Progenitor cell of endocrine pancreas (in vitro differentiated cells): ENCODE results near the gene MTCL1. TPM values are rescaled to one million over a fixed set of nuclear protein-coding genes. Genes with fewer than 3 reads are reported as not detected.

Source experiments
- DNase-seq: peaks from one replicate; pipeline ENCODE4 v3.0.0; 2021; ENCODE audit warnings: low spot score; ENCODE audit not compliant: unreplicated experiment
- H3K27ac Mint-ChIP-seq: 2 replicates; pipeline ENCODE4 v1.8.0; 2021; ENCODE audit warnings: mild to moderate bottlenecking, moderate library complexity, mixed read lengths
- H3K27me3 Mint-ChIP-seq: 2 replicates; pipeline ENCODE4 v1.8.0; 2021; ENCODE audit warnings: mixed read lengths
- H3K36me3 Mint-ChIP-seq: 2 replicates; pipeline ENCODE4 v1.8.0; 2022; ENCODE audit warnings: mixed read lengths; ENCODE audit not compliant: insufficient read depth
- H3K4me1 Mint-ChIP-seq: 2 replicates; pipeline ENCODE4 v1.8.0; 2021; ENCODE audit warnings: low read depth, mixed read lengths
- H3K4me3 Mint-ChIP-seq: 2 replicates; pipeline ENCODE4 v1.8.0; 2021; ENCODE audit warnings: low read depth, mild to moderate bottlenecking, moderate library complexity, mixed read lengths
- H3K9me3 Mint-ChIP-seq: 2 replicates; pipeline ENCODE4 v1.8.0; 2021; ENCODE audit warnings: low read depth, mixed read lengths
- total RNA-seq: library from RNA; stranded (reverse); gene quantifications from 2 replicates; pipeline ENCODE4 v1.2.1, GENCODE V29; 2021
- TF ChIP-seq, protein P1 (sequence below): fragments of 200-600 bp; sonication (generic); IDR thresholded peaks from one replicate; pipeline ENCODE4 v1.5.0; 2021; ENCODE audit warnings: antibody characterized with exemption, mild to moderate bottlenecking; ENCODE audit not compliant: unreplicated experiment

The MTCL1 gene
- total RNA-seq, 1 donor from 2014 or later: 81.5 TPM

DNA sequence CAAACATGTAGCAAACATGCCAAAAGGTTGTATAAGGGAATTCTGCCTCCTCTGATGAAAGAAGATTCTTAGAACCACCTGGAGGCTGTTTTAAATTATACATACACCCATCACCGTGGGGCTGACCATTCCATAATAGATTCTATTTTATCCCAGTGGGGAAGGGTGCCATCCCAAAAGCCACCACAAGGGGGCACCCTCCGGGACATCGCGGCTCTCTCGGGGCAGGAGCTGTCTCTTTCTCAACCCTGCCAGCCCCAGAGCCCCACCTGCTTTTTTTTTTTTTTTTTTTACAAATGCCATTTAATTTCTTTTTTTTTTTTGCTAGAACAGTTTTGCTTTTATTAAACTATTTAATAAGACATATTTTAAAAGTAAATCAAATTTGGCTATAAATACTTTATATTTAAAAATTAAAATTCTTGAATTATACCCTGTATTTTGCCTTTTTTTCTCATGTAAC is 8.6 kb upstream of the MTCL1 start:
- peaks cover 13% of the 10 kb centered on the region for H3K27me3 Mint-ChIP-seq
- no peak overlapping the region for H3K27ac Mint-ChIP-seq
- H3K9me3 Mint-ChIP-seq: no peaks in the 10 kb centered on the region
- no peaks in the 10 kb centered on the region for H3K4me1 Mint-ChIP-seq
- DNase-seq: peak; percentile 76
- H3K4me3 Mint-ChIP-seq: no peak overlapping the region
- TF ChIP-seq, protein P1, sequence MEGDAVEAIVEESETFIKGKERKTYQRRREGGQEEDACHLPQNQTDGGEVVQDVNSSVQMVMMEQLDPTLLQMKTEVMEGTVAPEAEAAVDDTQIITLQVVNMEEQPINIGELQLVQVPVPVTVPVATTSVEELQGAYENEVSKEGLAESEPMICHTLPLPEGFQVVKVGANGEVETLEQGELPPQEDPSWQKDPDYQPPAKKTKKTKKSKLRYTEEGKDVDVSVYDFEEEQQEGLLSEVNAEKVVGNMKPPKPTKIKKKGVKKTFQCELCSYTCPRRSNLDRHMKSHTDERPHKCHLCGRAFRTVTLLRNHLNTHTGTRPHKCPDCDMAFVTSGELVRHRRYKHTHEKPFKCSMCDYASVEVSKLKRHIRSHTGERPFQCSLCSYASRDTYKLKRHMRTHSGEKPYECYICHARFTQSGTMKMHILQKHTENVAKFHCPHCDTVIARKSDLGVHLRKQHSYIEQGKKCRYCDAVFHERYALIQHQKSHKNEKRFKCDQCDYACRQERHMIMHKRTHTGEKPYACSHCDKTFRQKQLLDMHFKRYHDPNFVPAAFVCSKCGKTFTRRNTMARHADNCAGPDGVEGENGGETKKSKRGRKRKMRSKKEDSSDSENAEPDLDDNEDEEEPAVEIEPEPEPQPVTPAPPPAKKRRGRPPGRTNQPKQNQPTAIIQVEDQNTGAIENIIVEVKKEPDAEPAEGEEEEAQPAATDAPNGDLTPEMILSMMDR: peak; percentile 89
- no peaks in the 10 kb centered on the region for H3K36me3 Mint-ChIP-seq

DNA sequence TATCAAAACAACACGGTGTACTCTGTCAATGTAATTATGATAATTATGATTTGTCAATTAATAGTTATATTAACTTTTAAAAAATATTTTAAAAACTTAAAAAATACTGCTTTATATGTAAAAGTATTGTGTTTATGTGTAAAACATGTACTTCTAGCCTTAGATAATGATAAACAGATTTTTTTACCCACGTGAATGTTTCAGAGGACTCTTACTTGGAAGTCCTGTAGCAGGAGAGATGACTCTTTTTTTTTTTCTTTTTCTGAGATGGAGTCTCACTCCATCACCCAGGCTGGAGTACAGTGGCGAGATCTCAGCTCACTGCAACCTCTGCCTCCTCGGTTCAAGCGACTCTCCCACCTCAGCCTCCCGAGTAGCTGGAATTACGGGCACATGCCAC is 6.2 kb upstream of the MTCL1 start:
- Mint-ChIP-seq H3K27ac (no peak overlapping the region), H3K27me3 (peaks cover 21% of the 10 kb centered on the region), H3K4me3 (no peak overlapping the region)

DNA sequence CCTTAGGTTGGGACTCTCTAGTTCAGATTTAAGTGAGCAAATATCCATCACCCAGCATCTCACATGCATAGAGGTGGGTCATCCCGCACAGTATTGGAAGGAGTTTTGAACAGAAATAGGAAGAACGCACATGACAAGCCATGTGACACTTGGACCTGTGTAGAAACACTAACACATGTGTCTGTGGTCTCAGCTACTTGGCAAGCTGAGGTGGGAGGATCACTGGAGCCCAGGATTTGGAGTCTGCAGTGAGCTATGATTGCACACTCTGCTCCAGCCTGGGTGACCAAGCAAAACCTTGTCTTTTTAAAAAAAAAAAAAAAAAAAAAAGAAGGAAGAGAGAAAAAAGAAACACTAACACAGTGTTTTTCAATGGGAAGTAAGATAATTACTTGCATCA is 5.4 kb upstream of the MTCL1 start:
- Mint-ChIP-seq H3K36me3 (no peaks in the 10 kb centered on the region), H3K27ac (peak overlapping the region; percentile 15)

More for the DNA sequence above, 6.2 kb upstream of the MTCL1 start:
- no peaks in the 10 kb centered on the region for H3K9me3 Mint-ChIP-seq
- no peak for DNase-seq
- H3K36me3 Mint-ChIP-seq: no peaks in the 10 kb centered on the region
- TF ChIP-seq, protein P1: no peak
- H3K4me1 Mint-ChIP-seq: peaks cover 5% of the 10 kb centered on the region

DNA sequence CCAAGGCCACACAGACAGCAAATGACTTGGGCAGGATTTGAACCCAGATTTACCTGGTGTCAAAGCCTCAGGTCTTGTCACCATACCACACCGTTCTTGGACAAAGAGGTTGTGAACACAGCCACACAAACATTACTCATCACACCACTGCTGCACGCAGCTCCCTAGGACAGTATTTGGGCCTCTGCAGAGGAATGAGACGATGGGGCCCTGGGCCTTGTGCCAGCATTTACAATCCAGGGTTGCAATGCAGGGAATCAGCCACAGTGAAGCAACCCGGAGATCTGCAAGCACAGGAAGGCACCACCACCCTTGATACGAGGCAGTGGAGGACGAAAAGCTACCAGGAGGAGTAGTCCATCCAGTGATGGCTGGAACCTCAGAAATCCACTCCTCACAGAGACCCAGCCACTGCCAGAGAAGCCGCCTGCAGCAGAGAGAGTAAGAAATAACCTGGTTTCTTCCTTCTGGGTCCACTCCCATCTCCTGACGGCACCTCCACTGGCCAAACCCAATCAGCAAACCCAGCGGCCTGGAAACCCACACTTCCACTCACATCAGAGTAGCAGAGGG is 3.7 kb upstream of the MTCL1 start:
- Mint-ChIP-seq H3K27ac (no peak overlapping the region), H3K4me1 (peaks cover 9% of the 10 kb centered on the region), H3K27me3 (peaks cover 21% of the 10 kb centered on the region), H3K9me3 (no peaks in the 10 kb centered on the region), H3K4me3 (no peak overlapping the region), H3K36me3 (no peaks in the 10 kb centered on the region)
- DNase-seq: no peak
- TF ChIP-seq, protein P1: no peak

More for the DNA sequence above, 5.4 kb upstream of the MTCL1 start:
- peaks cover 21% of the 10 kb centered on the region for H3K27me3 Mint-ChIP-seq
- no peak for DNase-seq
- H3K4me1 Mint-ChIP-seq: peaks cover 9% of the 10 kb centered on the region
- H3K4me3 Mint-ChIP-seq: no peak overlapping the region
- H3K9me3 Mint-ChIP-seq: no peaks in the 10 kb centered on the region
- TF ChIP-seq, protein P1: no peak

DNA sequence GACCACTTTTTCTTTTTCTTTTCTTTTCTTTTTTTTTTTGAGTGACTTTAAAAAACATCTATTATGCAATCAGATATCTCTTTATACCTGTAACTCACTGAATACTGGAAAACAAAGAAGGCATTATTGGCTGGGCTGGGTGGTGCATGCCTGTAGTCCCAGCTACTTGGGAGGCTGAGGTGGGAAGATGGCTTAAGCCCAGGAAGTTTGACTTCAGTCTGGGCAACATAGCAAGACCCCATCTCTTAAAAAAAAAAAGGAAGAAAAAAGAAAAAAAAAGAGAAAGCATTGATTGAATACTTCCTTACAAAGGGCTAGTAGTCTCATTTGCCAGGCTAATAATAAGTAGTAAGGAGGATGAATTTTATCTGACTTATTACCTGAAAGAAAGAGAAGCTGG is 2.7 kb upstream of the MTCL1 start:
- peaks cover 25% of the 10 kb centered on the region for H3K27me3 Mint-ChIP-seq
- no peak overlapping the region for H3K4me3 Mint-ChIP-seq
- peaks cover 2% of the 10 kb centered on the region for H3K36me3 Mint-ChIP-seq
- no peaks in the 10 kb centered on the region for H3K9me3 Mint-ChIP-seq
- H3K27ac Mint-ChIP-seq: no peak overlapping the region
- TF ChIP-seq, protein P1: no peak
- peaks cover 16% of the 10 kb centered on the region for H3K4me1 Mint-ChIP-seq
- no peak for DNase-seq
